K562 (cell line): ENCODE data around the gene FRRS1L. TPM values are rescaled to one million over a fixed set of nuclear protein-coding genes. Genes with fewer than 3 reads are reported as not detected.

Experiments
- ATAC-seq: fragments of 200-7000 bp; cut with Tn5 transposase; 3 replicates; pipeline ENCODE4 v1.9.1; 2020; ENCODE audit warnings: moderate library complexity
- BruUV-seq: library from RNA; stranded (reverse); fragments of 400-500 nt; replicated peaks from 2 replicates; lab custom pipeline; 2021; lab: Mats Ljungman, UMichigan
- CTCF ChIA-PET: fragments of 300-600 bp; formaldehyde crosslinking; extraction: SDS; loops from one replicate; lab custom pipeline; 2021; ENCODE audit warnings: low intra/inter-chr PET ratio; lab: Yijun Ruan, JAX
- POLR2A ChIA-PET: fragments of 300-600, 350-650 bp; sonication (Branson Sonifier 250); formaldehyde crosslinking; extraction: SDS; loops from one replicate; lab custom pipeline; 2021; ENCODE audit warnings: antibody characterized with exemption, inconsistent platforms; lab: Yijun Ruan, JAX
- DNase-seq, 4 experiments: peaks; one replicate each; pipeline versions ENCODE4 v3.0.0 to v3.0.0-alpha.2; 2011 to 2018; ENCODE audit warnings: low spot score in 3 of 4, mixed read lengths in 3 of 4; ENCODE audit errors: extremely low read depth in 1 of 4
- FAIRE-seq: peaks from 2 replicates; lab custom pipeline; 2011; peaks lifted over from hg19 to GRCh38; lab: Jason Lieb, UNC
- H2AFZ ChIP-seq: 2 replicates; pipeline ENCODE4 v1.6.0; 2011; ENCODE audit warnings: low read depth, low read length, control low read depth, inconsistent platforms
- H3K27ac ChIP-seq: fragments of 200-600 bp; 3 replicates; pipeline ENCODE4 v1.8.0; 2011; ENCODE audit warnings: low read depth, mild to moderate bottlenecking, control low read depth, inconsistent platforms, low read length, moderate library complexity, mixed read lengths; ENCODE audit errors: extremely low read depth
- H3K27me3 ChIP-seq, 2 experiments: fragments of 300-600 bp in 1 of 2; 2 replicates in 1 of 2; 3 replicates in 1 of 2; pipeline versions ENCODE4 v1.6.0 to v1.8.0; 2011; ENCODE audit warnings: inconsistent platforms in 2 of 2, low read length in 2 of 2, mild to moderate bottlenecking in 1 of 2, mixed read lengths in 1 of 2, moderate library complexity in 1 of 2; ENCODE audit not compliant: control insufficient read depth in 2 of 2, insufficient read depth in 2 of 2
- H3K36me3 ChIP-seq: fragments of 300-600 bp; 3 replicates; pipeline ENCODE4 v1.8.0; 2011; ENCODE audit warnings: mild to moderate bottlenecking, low read length, inconsistent platforms; ENCODE audit not compliant: control insufficient read depth, insufficient read depth
- H3K4me1 ChIP-seq, 2 experiments: fragments of 200-600 bp in 1 of 2; replicated peaks in 1 of 2; 2 replicates in 1 of 2; 3 replicates in 1 of 2; pipeline versions ENCODE4 v1.5.1 to v1.8.0; 2011; ENCODE audit warnings: inconsistent platforms in 2 of 2, low read length in 2 of 2, mild to moderate bottlenecking in 1 of 2, mixed read lengths in 1 of 2, moderate library complexity in 1 of 2; ENCODE audit not compliant: control insufficient read depth in 2 of 2, insufficient read depth in 2 of 2
- H3K4me2 ChIP-seq: 2 replicates; pipeline ENCODE4 v1.6.1; 2011; ENCODE audit warnings: low read length, control low read depth, inconsistent platforms, mixed read lengths; ENCODE audit not compliant: insufficient read depth
- H3K4me3 ChIP-seq: fragments of 200-600 bp; sonication (generic), shearing (Covaris generic); 2 replicates; pipeline ENCODE4 v1.5.1; 2016; ENCODE audit warnings: control low read depth, inconsistent platforms
- H3K79me2 ChIP-seq: fragments of 200-600 bp; 3 replicates; pipeline ENCODE4 v1.8.0; 2011; ENCODE audit warnings: low read length, inconsistent platforms; ENCODE audit not compliant: control insufficient read depth, insufficient read depth
- H3K9ac ChIP-seq, 2 experiments: 2 replicates each; pipeline versions ENCODE4 v1.6.0 to v1.6.1; 2011; ENCODE audit warnings: low read depth in 2 of 2, low read length in 2 of 2, control low read depth in 1 of 2, inconsistent platforms in 1 of 2, mild to moderate bottlenecking in 1 of 2, mixed read lengths in 1 of 2; ENCODE audit not compliant: insufficient read depth in 1 of 2
- H3K9me1 ChIP-seq: one replicate; pipeline ENCODE4 v1.6.0; 2011; ENCODE audit warnings: inconsistent platforms, mild to moderate bottlenecking, low read length, moderate library complexity; ENCODE audit not compliant: control insufficient read depth, insufficient read depth
- H3K9me3 ChIP-seq: replicated peaks from 2 replicates; pipeline ENCODE4 v1.5.1; 2011; ENCODE audit warnings: low read depth, low read length, inconsistent platforms; ENCODE audit not compliant: control insufficient read depth, insufficient read depth
- H4K20me1 ChIP-seq: replicated peaks from 2 replicates; pipeline ENCODE4 v1.6.1; 2011; ENCODE audit warnings: low read length, inconsistent platforms, mixed read lengths; ENCODE audit not compliant: control insufficient read depth, insufficient read depth
- ADNP ChIP-seq: fragments of 200-800 bp; sonication (Bioruptor generic); IDR thresholded peaks from 2 replicates; pipeline ENCODE4 v1.6.1; 2016; ENCODE audit warnings: missing genetic modification characterization, missing compliant biosample characterization
- BCOR ChIP-seq: fragments of 450-650 bp; IDR thresholded peaks from 2 replicates; pipeline ENCODE4 v1.6.1; 2016
- BDP1 ChIP-seq: IDR thresholded peaks from 3 replicates; pipeline ENCODE4 v1.6.1; 2011; ENCODE audit not compliant: insufficient read length, insufficient read depth
- DACH1 ChIP-seq: fragments of 450-650 bp; IDR thresholded peaks from 2 replicates; pipeline ENCODE4 v1.6.1; 2018; ENCODE audit not compliant: partially characterized antibody
- DDX20 ChIP-seq: fragments of 450-650 bp; IDR thresholded peaks from 2 replicates; pipeline ENCODE4 v1.6.1; 2016; ENCODE audit warnings: missing genetic modification characterization, low read depth, mild to moderate bottlenecking, missing compliant biosample characterization, moderate library complexity
- HDAC2 ChIP-seq: fragments of 450-650 bp; IDR thresholded peaks from 2 replicates; pipeline ENCODE4 v1.6.1; 2016; ENCODE audit warnings: mild to moderate bottlenecking
- KDM1A ChIP-seq, 2 experiments: fragments of 450-650 bp; IDR thresholded peaks; 2 replicates each; pipeline ENCODE4 v1.6.1; 2016; ENCODE audit warnings: mild to moderate bottlenecking in 2 of 2
- KDM5B ChIP-seq: fragments of 200-600 bp; sonication (generic); IDR thresholded peaks from 2 replicates; pipeline ENCODE4 v1.6.1; 2012; ENCODE audit warnings: low read depth, mild to moderate bottlenecking, moderate library complexity, low read length, control low read depth, inconsistent platforms; ENCODE audit not compliant: insufficient replicate concordance
- MCM3 ChIP-seq: fragments of 450-650 bp; IDR thresholded peaks from 2 replicates; pipeline ENCODE4 v1.6.1; 2016
- RBM25 ChIP-seq: fragments of 200-400 bp; formaldehyde crosslinking; IDR thresholded peaks from 2 replicates; pipeline ENCODE4 v1.6.1; 2018; ENCODE audit warnings: low read length, low read depth, moderate library complexity; ENCODE audit not compliant: severe bottlenecking
- SLC30A9 ChIP-seq: fragments of 250-450 bp; sonication (Bioruptor Pico); IDR thresholded peaks from 2 replicates; pipeline ENCODE4 v1.8.0; 2022; ENCODE audit warnings: mild to moderate bottlenecking, moderate library complexity
- SNIP1 ChIP-seq: fragments of 450-650 bp; IDR thresholded peaks from 2 replicates; pipeline ENCODE4 v1.7.1; 2017; ENCODE audit warnings: low read depth, mild to moderate bottlenecking
- TOE1 ChIP-seq, 2 experiments: fragments of 450-650 bp in 1 of 2; sonication (generic) in 1 of 2; formaldehyde crosslinking in 1 of 2; IDR thresholded peaks; 2 replicates each; pipeline versions ENCODE4 v1.7.1 to v1.8.0; 2016 to 2022; ENCODE audit warnings: borderline replicate concordance in 2 of 2, mild to moderate bottlenecking in 2 of 2, antibody characterized with exemption in 1 of 2, inconsistent platforms in 1 of 2, low read depth in 1 of 2, missing genetic modification reagents in 1 of 2, moderate library complexity in 1 of 2
- ZKSCAN8 ChIP-seq: fragments of 200-800 bp; sonication (Bioruptor generic); IDR thresholded peaks from 2 replicates; pipeline ENCODE4 v1.6.1; 2016; ENCODE audit warnings: missing genetic modification characterization, missing compliant biosample characterization
- ZNF263 ChIP-seq: sonication (generic); formaldehyde crosslinking; IDR thresholded peaks from 2 replicates; pipeline ENCODE4 v1.8.0; 2022; ENCODE audit warnings: mild to moderate bottlenecking, missing genetic modification reagents, borderline replicate concordance
- ZNF830 ChIP-seq: fragments of 250-450 bp; sonication (Bioruptor Pico); IDR thresholded peaks from 2 replicates; pipeline ENCODE4 v1.5.0; 2021; ENCODE audit warnings: mild to moderate bottlenecking
- WGBS: fragments of 100-300 bp; shearing (Covaris generic); methylation state at CpG from one replicate; pipeline ENCODE4 v1.1.6; 2016; ENCODE audit warnings: low coverage, mixed read lengths; ENCODE audit not compliant: insufficient coverage; ENCODE audit errors: missing lambda C conversion rate; 5-methylcytosine and 5-hydroxymethylcytosine counted together
- in situ Hi-C: fragments of 300-500 bp; cut with MboI; formaldehyde crosslinking; loops from 4 replicates; pipeline ENCODE4 v1.15.0; 2018; ENCODE audit warnings: inconsistent platforms, mixed read lengths
- intact Hi-C: fragments of 100-400 bp; cut with micrococcal nuclease; formaldehyde crosslinking; loops from 2 replicates; pipeline ENCODE4 v1.14.2; 2022
- polyA plus RNA-seq, 8 experiments: library from polyadenylated mRNA; depleted of rRNA in 4 of 8; stranded (reverse) in 5 of 8; unstranded in 3 of 8; fragments of >200 nt; fragmentation: Nextera tagmentation in 2 of 8; fragmentation: Illumina TruSeq in 1 of 8; extraction: Ambion mirVana in 2 of 8; extraction: Trizol in 1 of 8; gene quantifications; 2 replicates each; pipeline versions ENCODE4 v1.2.1 to v1.2.3, GENCODE V29; 2011 to 2014; ENCODE audit warnings: inconsistent platforms in 1 of 8, missing spikeins in 1 of 8
- total RNA-seq, 7 experiments: library from RNA; depleted of rRNA in 6 of 7; stranded (reverse); fragments of >200 nt in 6 of 7; fragmentation: Illumina TruSeq in 2 of 7; extraction: Trizol in 2 of 7; gene quantifications; 2 replicates each; pipeline versions ENCODE4 v1.2.1 to v1.2.3, GENCODE V29; 2011 to 2021; ENCODE audit warnings: low replicate concordance in 1 of 7
- TF ChIP-seq, protein P1 (sequence below): fragments of 250-450 bp; sonication (Bioruptor Pico); IDR thresholded peaks from 2 replicates; pipeline ENCODE4 v1.5.0; 2022; ENCODE audit warnings: mild to moderate bottlenecking
- TF ChIP-seq, protein P2 (sequence below): IDR thresholded peaks from 2 replicates; pipeline ENCODE4 v1.6.1; 2012; ENCODE audit warnings: low read depth, low read length, improper control_type of control experiment, borderline replicate concordance
- TF ChIP-seq, protein P3 (sequence below): fragments of 250-450 bp; sonication (Bioruptor Pico); IDR thresholded peaks from 2 replicates; pipeline ENCODE4 v1.8.0; 2022; ENCODE audit warnings: inconsistent platforms

The FRRS1L gene
- total and polyA plus RNA-seq, 9 of the 15 experiments (the other 6 are each of a cell fraction or from before 2014, with no cell fraction given): under 0.01 to 0.04 (median 0.03) TPM; not detected in 5

DNA sequence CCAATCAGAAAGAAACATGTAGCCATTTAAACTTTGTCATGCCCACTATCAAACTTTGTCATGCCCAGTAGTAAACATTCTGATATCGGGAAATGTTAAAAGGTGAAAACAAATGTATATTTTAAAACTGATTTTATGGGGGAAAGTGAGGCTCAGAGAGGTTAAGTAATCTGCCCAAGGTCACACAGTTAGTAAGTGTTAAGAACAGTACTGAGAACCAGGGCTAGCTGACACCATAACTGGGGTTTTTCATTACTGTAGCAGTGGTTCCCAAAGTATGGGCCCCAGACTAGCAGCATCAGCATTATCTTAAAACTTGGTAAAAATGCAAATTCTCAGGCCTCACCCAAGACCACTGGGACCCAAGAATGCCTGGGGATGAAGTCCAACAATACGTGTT, 9.9 kb upstream of the FRRS1L start:
- 30% methylated on average over 2 of the region's 2 CpGs for WGBS
- no peak for DNase-seq
- no peaks in the 10 kb centered on the region for H4K20me1 ChIP-seq
- no TSS peak for BruUV-seq
- no peaks in the 10 kb centered on the region for H3K79me2 ChIP-seq
- no peaks in the 10 kb centered on the region for H3K9me3 ChIP-seq
- ATAC-seq: no peak
- no peak overlapping the region for H3K4me2 ChIP-seq
- no peak overlapping the region for H3K9ac ChIP-seq
- in situ Hi-C loops (no loop called here), intact Hi-C loops (no loop called here)
- no peak overlapping the region for H3K27ac ChIP-seq
- H3K9me1 ChIP-seq: no peaks in the 10 kb centered on the region
- POLR2A ChIA-PET: no interaction called here
- no peak for FAIRE-seq
- CTCF ChIA-PET: no interaction called here
- no peak overlapping the region for H3K4me3 ChIP-seq
- peaks cover 0 to 5% of the 10 kb centered on the region in 2 experiments; a peak in 1 of 5 replicates for H3K4me1 ChIP-seq
- no peaks in the 10 kb centered on the region for H3K27me3 ChIP-seq
- H3K36me3 ChIP-seq: no peaks in the 10 kb centered on the region
- H2AFZ ChIP-seq: no peak overlapping the region
- no peak for TF ChIP-seq DDX20 (tag)
- peak; percentile 26; the same call in 1 of the 2 replicates for TF ChIP-seq ADNP (tag)
- no peak for TF ChIP-seq TOE1 (IDR thresholded peaks at IDR 0.05; ENCODE audit: borderline replicate concordance)
- TF ChIP-seq TOE1 (CRISPR knock-in tag; IDR thresholded peaks at IDR 0.05; ENCODE audit: borderline replicate concordance, low read depth): no peak
- TF ChIP-seq KDM5B: no peak
- TF ChIP-seq ZKSCAN8 (CRISPR knock-in tag): no peak
- TF ChIP-seq BDP1: no peak
- TF ChIP-seq, protein P1, sequence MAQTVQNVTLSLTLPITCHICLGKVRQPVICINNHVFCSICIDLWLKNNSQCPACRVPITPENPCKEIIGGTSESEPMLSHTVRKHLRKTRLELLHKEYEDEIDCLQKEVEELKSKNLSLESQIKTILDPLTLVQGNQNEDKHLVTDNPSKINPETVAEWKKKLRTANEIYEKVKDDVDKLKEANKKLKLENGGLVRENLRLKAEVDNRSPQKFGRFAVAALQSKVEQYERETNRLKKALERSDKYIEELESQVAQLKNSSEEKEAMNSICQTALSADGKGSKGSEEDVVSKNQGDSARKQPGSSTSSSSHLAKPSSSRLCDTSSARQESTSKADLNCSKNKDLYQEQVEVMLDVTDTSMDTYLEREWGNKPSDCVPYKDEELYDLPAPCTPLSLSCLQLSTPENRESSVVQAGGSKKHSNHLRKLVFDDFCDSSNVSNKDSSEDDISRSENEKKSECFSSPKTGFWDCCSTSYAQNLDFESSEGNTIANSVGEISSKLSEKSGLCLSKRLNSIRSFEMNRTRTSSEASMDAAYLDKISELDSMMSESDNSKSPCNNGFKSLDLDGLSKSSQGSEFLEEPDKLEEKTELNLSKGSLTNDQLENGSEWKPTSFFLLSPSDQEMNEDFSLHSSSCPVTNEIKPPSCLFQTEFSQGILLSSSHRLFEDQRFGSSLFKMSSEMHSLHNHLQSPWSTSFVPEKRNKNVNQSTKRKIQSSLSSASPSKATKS (CRISPR knock-in tag): no peak
- TF ChIP-seq RBM25: peak; percentile 95
- TF ChIP-seq ZNF263 (CRISPR knock-in tag): no peak
- TF ChIP-seq SNIP1: no peak
- TF ChIP-seq, protein P2, sequence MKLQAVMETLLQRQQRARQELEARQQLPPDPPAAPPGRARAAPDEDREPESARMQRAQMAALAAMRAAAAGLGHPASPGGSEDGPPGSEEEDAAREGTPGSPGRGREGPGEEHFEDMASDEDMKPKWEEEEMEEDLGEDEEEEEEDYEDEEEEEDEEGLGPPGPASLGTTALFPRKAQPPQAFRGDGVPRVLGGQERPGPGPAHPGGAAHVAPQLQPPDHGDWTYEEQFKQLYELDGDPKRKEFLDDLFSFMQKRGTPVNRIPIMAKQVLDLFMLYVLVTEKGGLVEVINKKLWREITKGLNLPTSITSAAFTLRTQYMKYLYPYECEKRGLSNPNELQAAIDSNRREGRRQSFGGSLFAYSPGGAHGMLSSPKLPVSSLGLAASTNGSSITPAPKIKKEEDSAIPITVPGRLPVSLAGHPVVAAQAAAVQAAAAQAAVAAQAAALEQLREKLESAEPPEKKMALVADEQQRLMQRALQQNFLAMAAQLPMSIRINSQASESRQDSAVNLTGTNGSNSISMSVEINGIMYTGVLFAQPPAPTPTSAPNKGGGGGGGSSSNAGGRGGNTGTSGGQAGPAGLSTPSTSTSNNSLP: no peak
- no peak for TF ChIP-seq SLC30A9
- TF ChIP-seq BCOR: peak; percentile 89
- TF ChIP-seq HDAC2: no peak
- TF ChIP-seq MCM3: no peak
- TF ChIP-seq KDM1A (IDR thresholded peaks at IDR 0.05): peak in 1 of 2 experiments; percentile 51; a peak in 1 of 4 replicates
- no peak for TF ChIP-seq DACH1
- no peak for TF ChIP-seq ZNF830
- TF ChIP-seq, protein P3, sequence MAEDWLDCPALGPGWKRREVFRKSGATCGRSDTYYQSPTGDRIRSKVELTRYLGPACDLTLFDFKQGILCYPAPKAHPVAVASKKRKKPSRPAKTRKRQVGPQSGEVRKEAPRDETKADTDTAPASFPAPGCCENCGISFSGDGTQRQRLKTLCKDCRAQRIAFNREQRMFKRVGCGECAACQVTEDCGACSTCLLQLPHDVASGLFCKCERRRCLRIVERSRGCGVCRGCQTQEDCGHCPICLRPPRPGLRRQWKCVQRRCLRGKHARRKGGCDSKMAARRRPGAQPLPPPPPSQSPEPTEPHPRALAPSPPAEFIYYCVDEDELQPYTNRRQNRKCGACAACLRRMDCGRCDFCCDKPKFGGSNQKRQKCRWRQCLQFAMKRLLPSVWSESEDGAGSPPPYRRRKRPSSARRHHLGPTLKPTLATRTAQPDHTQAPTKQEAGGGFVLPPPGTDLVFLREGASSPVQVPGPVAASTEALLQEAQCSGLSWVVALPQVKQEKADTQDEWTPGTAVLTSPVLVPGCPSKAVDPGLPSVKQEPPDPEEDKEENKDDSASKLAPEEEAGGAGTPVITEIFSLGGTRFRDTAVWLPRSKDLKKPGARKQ (CRISPR knock-in tag): no peak
